GM19240 (cell line): ENCODE measurements around the gene GUCY2D.
"Not testable (repeated sequence)": the region's sequence is repeated elsewhere in the genome, so short reads cannot be mapped to it uniquely, and the experiment has no call there.

Experiments
- DNase-seq: peaks from one replicate; pipeline ENCODE4 v3.0.0; 2011; ENCODE audit warnings: low spot score; ENCODE audit not compliant: insufficient read length

GUCY2D gene

GRCh38 chr17:8016632-8017424, 14.4 kb downstream of the GUCY2D start:
- no peak for DNase-seq

GRCh38 chr17:8018436-8018835, 16.0 kb downstream of the GUCY2D start:
- DNase-seq = no peak

GRCh38 chr17:8019166-8019565, 16.8 kb downstream of the GUCY2D start:
- no peak for DNase-seq

DNA sequence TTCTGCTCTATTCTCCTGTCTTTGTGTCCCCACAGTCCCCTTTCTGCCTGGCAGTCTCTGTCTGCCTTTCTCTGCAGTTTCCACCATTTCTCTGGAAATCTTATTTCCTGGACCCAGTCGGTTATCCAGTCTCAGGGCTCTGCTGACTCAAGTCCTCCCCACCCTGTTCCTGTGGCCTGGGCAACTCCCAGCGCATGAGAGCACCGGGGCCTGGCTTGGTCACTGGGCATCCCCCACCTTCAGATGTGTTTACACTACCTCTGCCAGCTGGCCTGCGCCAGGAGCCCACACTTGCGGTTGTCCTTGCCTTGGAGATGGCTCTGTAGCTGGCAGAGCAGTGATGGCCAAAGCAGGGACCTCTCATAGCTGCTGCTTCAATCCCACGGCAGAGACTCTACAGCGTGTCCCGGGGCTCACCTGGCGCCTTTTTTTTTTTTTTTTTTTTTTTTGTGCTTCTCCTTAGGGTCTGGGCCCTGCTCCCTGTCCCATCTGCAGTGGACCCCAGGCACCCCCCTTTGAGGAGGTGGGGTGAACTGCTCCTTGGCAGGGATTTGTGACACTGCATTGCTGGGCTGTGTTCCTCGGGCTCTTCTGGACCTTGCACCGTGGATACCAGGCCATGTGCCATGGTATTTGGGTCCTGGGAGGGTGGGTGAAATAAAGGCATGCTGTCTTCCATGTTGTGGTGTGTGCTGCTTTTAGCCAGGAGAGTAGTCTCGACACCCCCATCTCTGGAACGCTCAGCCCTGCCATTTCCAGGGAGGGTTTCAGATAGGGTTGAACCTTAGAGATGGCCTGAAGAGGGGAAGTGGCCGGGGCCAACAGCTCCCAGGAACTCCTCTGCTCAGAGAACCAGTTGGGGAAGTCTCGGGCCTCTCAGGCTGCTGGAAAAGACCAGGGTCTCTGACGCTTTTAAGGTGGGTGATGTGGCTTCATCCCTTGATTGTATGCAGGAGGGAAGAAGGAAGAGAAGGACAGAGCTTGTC, 17.5 kb downstream of the GUCY2D start:
- DNase-seq = no peak

DNA sequence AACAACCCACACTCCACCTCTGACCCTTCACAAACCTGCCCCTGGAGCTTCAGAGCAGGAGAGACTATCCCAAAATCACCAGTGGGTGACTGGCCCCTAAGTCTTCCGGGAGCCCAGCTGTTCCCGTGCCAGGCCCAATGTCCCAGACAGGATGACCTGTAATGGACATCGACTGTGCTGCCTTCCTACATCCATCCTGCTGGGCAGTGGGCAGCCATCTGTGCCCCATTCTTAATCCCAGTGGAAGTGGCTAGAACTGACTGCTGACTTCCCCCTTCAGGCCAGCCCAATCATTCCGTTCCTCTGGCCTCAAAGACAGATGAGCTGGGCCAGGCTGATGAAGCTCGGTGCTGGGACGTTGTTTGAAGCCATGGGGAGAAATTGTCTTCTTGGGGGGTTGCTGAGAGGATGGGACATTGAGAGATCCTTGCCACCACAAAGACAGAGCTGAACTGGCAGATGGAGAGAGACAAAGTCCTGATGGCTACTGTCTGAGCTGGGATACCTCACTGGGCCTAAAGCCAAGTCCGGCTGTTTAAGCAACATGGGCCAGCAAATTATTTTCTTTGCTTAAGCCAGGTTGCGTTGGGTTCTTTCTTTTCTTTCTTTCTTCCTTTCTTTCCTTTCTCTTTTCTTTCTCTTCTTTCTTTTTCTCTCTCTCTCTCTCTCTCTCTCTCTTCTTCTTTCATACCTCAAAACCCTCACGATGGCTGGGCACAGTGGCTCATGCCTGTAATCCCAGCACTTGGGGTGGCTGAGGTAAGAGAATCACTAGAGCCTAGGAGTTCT, 18.6 kb downstream of the GUCY2D start:
- DNase-seq = no peak

GRCh38 chr17:8021565-8022359, 19.3 kb downstream of the GUCY2D start:
- DNase-seq = no peak

DNA sequence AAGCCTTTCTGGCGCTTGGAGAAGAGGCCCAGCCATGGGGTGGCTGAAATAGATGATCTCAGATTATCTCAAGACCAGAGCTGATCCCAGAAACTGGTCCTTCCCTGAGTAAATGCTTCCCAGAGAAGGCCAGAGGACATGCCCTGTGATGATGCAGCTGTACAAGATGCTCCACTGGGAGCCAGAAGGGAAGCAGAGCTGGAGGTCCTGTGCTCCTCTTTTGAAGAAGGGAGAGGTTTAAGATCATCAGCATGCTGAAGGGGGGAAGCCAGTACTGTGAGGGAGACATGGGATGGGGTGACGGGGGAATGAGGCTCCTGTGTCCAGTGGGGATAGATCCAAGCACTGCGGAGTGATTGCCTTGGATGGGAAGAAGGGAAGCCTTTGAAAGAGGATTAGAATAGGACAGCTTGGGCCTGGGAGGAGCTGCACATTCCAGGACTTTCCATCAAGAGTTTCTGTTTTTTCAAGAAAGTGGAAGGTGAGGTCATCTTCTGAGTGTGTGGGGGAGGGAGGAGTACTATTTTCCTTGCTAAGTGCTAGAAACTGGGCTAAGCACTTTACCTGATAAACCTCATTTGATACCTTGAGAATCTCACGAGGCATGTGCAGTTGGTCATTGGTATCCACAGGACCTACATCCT, 20.1 kb downstream of the GUCY2D start:
- no peak for DNase-seq

DNA sequence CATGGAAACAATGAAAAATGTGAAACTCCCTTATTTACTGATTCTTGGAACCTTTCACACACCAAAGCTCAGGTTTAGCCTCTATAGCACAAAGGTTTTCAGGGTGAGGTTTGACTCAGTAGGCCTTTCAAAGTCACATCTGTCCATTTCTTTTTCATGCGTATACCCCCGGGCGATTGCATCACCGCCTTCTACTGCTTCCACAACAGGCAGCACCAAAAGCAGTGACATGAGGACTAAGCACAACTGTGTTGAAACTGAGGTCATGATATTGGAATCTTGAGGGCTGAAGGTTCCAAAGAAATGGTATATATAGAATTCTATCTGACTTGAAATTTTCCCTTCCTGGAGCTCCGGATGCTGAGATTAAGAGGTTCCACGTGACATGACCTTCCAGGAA, 21.7 kb downstream of the GUCY2D start:
- not testable (repeated sequence) for DNase-seq

- DNase-seq = no peak
These were observed 22.9 kb downstream of the GUCY2D start for GRCh38 chr17:8025176-8025911.

DNA sequence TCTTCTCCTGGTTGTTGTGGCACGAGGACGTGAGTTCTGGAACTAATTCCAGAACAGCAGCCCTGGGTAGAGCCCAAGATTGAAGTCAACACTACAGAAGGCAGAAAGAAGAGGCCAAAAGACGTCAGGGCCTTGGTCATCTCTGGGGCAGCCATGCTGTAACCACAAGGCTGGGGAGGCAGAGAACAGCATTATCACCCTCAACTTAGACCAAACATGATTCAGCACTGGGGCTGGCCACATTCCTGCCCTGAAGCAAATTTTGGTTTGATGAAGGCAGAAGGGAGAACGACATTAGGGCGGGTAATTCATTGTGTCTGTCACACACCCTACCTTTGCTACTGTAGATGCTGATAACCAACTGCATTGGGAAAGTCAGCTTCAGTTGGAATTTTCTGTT, 26.7 kb downstream of the GUCY2D start:
- DNase-seq = no peak

- DNase-seq = no peak
These were observed 28.8 kb downstream of the GUCY2D start for GRCh38 chr17:8031261-8031661.

GRCh38 chr17:8031950-8032349, 29.5 kb downstream of the GUCY2D start:
- DNase-seq = no peak

- no peak for DNase-seq
These were observed 30.0 kb downstream of the GUCY2D start for GRCh38 chr17:8032442-8032841.

GRCh38 chr17:8038954-8039610, 36.7 kb downstream of the GUCY2D start, which contains the start of gene ALOX15B:
Gene ALOX15B, plus strand, starts transcription at chr17:8039059. Its CDS starts 97 bp downstream, at chr17:8039156.
- DNase-seq = no peak

DNA sequence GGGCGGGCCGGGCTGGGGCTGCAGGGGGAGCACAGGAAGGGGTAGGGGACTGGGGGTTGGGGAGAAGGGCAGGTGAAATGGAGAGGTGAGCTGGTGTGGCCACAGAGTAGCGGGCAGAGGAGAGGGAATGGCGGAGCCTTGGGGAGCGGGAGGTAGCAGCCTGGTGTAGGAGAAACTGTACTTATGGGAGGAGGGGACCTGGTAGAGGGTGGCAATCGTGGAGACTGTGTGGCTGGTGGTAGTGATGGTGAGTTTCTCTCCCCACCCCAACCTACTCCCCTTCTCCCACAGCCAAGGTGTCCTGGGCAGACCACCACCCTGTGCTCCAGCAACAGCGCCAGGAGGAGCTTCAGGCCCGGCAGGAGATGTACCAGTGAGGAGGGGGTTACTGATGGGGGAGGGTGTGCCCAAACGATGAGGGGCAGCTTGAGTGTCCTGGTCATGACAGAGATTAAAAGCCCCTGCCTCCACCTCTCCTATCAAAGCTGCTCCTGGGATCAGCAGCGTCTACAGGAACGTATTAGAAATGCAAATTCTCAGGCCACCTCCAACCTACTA, 37.3 kb downstream of the GUCY2D start:
- DNase-seq = no peak

- peak; percentile 33 for DNase-seq
These were observed 39.0 kb downstream of the GUCY2D start for GRCh38 chr17:8041249-8041928.

- DNase-seq = no peak
These were observed 39.6 kb downstream of the GUCY2D start for GRCh38 chr17:8041979-8042378.
